LoVo (cell line): Measurements from ENCODE around the gene CCL27.

ENCODE experiments used
- DNase-seq: peaks from one replicate; pipeline ENCODE4 v3.0.0-alpha.2; 2016; ENCODE audit warnings: low spot score

CCL27 gene

DNA sequence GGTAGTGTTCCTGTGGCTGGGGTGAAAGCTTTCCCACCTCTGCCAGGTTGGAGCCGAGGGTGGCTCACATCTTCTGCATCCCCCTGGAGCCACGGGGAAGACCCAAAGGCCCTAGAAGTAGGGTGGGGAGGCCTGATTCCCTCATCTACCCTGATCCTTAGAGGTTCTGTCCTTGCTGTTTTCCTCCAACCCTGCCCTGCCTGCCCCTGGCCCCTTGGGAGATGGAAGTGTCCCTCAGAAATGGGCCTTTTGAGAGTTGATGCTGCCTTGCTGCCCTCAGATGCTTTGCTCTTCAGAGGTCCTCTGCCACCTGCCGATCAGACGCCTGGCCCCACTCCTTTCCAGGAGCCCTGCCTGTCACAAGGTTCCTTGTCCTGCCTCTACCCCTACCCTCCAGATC is 22.4 kb upstream of the CCL27 start:
- no peak for DNase-seq

DNA sequence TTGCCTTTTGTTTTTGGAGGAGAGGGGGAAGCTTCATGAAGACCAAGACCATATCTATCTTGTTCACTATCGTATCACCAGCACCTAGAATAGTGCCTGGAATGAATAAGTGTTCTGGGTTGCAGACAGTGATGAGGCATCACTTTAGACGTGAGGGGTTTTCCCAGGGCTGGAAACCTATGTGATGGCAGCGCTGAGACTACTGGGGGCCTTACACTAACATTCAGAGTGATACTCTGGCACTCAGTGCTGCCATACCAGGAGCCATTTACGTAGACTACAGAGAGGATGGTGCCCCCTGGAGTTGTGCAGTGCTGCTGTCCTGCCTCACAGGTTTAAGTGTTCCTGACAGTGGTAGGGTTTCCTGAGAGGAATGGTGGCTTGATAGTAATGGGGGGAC is 21.7 kb upstream of the CCL27 start:
- no peak for DNase-seq

DNA sequence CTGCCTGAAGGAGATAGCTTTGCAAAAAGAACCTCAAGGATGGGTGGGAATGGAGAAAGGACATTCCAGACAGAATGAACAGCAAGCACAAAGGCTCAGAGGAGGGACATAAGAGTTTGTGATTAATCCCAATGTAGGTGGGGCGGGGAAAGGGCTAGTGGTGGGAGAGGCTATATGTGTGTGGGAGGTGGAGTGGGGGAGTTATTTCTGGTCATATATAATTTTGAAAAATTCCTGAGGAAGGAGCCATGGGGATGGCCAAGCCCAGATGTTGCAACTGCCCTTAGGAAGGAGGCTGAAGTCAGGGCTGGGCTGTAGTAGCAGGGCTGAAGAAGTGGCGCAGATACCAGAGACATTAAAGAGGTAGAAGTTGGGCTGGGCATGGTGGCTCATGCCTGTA is 13.4 kb upstream of the CCL27 start:
- no peak for DNase-seq

DNA sequence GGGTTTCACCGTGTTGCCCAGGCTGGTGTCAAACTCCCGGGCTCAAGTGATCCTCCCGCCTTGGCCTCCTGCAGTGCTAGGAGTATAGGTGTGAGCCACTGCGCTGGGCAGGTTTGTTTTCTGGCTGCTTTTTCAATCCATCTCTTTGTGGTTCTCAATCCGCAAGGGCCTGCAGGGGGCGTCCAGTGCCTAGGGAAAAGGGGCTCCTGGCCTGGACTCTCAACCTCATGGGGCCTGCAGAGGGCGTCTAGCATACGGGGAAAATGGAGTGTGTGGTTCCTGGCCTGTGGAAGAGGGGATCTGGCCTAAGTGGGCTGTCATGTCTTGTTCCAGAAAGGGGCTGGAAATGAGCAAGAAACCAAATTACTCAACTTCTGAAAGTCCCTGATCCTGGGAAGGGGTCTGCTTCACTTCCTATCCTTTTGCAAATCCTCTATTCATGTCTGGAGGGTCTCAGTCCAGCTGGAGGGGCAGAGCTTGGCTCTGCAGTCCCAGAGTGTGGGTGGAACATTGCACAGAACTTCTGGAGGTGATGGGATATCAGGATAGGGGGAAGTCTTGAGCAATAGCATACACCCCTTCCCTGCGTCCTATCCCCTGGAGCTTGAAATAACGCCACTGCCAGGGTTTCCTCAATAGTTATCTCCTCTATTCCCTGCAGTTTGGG is 12.7 kb upstream of the CCL27 start:
- peak; percentile 67 for DNase-seq

DNA sequence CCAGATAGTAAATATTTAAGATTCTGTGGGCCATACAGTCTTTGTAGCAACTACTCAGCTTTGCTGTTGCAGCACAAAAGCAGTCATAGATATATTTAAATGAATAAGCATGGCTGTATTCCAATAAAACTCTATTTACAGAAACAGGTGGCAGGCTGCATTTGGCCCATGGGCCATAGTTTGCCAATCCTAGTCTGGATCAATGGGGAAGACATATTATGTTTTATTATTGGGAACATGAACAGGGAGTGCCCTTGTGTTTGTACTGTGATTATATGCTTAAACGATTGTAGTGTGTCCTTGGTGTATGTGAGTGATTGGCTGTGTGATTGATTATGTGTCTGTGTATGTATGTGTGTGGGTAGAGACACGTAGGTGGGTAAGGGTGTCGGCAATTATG is 12.0 kb upstream of the CCL27 start:
- DNase-seq, result no peak

DNA sequence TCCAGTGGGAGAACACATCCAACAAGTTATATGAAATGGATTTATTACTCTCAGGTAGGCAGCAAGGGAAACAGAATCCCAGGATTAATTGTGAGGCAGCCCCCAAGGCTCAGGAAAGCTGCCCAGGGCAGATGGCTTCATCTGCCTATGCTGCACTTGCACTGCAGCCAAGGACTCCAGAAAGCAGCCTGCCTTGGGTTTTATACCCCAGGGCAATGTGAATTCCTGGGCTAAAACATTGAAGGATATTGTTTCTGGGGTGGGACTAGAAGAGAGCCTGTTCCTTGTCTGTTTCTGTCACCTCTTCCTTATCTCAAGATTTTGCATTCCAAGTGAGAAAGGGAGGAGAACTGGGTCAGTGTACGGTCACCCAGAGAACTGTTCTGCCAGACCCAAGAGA is 8.8 kb upstream of the CCL27 start:
- no peak for DNase-seq

DNA sequence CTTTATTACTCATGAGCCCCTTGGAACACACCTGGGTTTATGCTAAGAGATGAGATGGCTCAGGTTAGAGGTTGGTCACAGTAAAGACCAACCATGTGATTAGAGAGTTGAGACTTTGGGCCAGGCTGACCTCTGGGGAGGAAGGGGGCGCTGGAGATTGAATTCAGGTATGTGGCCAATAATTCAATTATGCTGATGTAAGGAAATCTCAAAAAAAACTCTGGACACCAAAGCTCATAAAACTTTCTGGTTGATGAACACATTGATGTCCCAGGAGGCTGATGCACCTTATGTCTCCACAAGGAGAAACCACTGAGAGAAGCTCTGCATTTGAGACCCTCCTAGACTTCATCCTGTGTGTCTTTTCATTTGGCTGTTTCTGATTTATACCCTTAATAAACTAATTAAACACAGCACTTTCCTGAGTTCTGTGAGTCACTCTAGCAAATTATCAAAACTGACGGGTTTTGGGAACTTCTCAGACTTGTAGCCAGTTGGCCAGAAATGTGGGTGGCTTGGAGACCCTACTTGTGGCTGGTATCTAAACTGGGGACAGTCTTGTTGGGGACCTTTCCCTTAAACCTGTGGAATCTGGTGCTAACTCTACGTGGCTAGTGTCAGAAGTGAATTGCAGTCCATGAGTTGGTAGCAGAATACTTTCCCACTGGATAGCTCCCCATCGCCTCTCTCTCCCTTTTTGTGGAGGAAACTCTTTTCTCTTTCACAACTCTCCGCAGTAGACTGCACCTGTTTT is 7.5 kb upstream of the CCL27 start:
- DNase-seq, result no peak

DNA sequence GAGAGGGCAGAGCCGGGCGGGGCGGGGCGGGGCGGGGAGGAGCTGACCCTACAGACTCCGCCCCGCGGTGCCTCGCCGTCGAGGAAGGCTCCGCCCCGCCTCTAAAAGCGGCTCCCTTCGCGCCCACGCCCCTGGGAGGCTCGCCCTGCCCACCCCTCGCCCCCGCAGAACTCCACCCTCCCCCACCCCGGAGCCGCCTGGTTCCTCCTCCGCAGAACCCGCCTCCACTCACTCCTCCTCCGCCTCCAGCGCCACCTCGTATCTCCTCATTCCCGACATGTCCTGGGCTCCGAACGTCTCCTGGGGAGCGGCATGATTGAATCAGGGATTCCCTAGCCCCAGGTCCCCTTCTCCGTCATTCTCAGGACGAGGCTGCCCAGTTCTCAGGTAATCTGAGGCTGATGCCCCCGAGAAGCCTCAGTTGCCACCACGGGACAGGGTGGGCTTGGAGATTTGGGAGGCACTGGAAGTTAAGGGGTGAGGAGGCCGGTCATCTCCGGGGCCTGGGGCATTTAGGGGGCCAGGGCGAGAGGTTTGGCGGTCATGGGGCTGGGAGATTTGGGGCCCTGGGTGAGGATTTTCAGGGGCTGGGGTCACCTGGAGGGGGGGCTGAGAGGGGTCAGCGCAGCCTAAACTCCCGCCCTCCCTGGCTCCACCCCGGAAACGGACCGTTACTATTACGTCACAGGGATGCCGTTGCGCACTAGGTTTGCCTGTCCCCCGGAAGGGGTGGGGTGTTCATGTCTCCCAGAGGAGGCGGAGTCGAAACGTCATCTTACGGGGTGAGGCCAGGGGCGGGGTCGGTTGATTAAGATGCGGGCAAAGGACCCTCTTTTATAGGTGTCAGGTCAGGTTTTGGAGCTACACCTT is 3.2 kb upstream of the CCL27 start:
- DNase-seq, result peak; percentile 89

DNA sequence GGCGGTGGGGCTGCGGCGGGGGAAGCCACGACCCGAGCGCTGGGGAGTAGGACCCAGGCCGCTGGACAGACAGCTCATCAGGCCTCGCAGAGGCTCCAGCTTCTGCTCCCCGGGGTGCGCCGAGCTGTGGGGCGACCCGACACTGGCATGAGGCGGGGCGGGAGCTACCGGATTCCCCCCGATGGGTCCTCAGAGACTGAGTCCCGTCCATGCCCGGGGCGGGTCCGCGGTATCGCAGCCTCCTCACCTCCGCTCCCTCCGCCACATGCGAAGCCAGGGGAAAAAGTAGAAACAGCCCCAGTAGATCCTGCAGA is 2.6 kb upstream of the CCL27 start:
- no peak for DNase-seq

DNA sequence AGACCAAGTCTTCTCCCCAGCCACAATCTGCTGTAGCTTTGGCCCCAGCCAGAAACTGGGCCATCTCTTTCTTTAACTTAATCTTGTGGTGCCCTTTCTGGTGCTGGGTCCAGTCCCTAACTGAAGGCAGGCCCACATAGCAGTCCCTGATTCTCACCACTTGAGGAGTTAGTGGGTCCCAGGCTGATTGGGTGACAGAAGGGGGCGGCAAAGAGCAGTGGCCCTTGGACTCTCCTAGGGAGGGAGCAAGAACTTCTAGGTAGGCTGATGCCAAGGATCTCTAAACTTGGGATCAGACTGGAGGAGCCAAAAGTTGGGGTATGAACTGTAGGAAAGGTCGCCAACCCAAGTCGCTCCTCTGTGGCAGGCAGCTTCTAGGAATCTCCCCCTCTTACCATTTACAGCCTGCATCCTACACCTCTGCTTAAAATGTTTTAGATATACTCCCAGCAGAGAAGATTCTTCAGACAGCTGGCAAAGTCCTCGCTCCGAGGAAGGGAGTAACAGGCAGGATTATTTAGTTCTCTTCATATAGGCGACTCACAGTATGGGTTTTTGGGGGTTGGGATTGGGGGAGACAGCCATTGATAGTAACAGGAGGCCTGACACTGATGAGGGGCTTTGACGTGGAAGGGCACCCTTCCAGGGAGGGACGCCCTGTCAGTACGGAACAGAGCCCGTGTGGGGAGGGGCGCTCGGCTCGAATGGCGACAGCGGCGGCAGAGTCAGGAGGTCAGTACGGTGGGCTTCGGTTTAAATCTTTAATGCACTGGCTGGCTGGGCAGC is 2.0 kb upstream of the CCL27 start:
- DNase-seq, result peak; percentile 60

DNA sequence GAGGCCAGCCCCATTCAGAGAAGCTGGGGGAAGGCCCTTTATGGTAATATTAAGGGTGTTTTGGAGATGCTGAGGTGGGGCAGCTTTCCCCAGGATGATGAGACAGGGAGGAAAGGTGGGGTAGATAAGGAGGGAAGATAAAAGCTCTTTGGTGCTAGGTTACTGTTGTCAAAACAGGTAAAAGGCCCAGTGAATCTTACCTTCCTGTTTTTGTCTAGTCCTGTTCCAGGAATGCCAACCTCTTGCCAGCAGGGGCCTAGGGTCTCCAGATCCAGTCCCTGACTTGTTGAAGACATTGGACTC is 797 bp upstream of the CCL27 start:
- no peak for DNase-seq

DNA sequence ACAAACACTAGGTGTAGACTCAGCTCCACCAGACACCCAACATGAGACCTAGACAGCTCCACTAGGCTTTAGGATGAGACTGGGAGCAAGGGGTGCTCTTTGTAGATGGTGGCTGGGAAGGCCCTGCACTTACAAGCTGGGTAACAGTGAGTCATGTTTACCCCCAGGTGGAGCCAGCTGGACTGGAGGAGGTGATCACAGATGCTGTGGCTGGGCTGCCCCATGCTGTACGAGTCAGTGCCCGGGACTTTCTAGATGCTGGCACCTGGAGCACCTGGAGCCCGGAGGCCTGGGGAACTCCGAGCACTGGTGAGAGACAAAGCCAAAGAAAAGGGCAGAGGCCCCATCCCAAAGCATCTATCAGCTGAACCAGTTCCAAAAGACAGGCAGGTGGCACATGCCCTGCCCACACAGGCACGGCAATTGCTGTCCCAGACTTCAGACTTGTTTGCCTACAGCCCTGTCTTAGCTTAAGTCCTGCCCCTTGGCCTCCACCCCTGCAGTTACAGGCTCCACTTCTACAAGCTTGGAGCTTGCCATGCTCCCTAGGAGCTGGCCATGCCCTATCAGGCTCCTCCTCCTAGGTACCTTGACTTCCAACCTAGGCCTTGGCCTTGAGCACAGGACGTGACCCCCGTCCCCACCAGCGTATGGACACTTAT is 2.7 kb downstream of the CCL27 start:
- DNase-seq, result no peak

DNA sequence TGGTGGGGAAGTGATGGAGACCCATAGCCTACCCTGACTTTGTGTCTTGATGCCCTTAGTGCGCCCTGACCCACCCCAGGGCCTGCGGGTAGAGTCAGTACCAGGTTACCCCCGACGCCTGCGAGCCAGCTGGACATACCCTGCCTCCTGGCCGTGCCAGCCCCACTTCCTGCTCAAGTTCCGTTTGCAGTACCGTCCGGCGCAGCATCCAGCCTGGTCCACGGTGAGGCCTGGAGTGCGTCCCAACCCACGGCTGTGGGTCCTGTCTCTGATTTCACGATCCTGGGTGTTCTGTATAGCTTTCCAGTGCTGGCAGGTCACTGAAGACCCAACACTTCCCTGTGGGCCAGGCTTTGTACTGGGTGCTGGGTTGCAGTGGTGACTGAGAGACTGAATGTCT is 4.0 kb downstream of the CCL27 start:
- DNase-seq, result no peak

DNA sequence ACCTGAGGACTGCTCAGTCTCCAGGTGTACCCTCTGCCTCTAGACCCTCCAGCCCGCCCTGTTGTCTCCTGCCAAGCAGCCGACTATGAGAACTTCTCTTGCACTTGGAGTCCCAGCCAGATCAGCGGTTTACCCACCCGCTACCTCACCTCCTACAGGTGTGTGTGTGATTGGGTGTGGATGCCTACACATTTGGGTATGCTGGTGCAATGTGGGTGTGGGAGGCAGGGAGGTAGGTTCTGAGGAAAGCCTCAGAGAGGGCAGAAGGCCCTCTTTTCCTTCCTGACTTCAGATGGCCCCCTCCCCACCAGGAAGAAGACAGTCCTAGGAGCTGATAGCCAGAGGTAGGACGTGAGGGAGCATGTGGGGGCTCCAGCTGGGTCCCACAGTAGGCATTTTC is 5.5 kb downstream of the CCL27 start:
- DNase-seq, result no peak

DNA sequence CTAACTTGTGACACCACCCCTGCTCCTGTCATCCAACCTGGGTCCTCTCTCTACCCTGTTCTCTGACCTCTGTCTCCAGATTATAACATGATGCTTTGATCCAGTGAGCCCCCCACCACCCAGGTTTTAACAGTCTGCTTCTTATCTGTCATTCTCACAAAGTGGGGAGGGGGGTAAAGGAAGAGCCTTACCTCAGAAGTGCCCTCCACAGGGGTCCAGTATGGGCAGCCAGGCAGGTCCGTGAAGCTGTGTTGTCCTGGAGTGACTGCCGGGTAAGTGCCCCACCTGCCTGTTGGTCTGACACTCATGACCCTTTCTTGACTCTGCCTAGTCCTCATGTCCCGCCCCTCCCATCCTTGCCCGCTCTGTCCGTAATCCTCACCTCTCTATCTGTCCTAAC is 7.1 kb downstream of the CCL27 start:
- DNase-seq, result no peak

DNA sequence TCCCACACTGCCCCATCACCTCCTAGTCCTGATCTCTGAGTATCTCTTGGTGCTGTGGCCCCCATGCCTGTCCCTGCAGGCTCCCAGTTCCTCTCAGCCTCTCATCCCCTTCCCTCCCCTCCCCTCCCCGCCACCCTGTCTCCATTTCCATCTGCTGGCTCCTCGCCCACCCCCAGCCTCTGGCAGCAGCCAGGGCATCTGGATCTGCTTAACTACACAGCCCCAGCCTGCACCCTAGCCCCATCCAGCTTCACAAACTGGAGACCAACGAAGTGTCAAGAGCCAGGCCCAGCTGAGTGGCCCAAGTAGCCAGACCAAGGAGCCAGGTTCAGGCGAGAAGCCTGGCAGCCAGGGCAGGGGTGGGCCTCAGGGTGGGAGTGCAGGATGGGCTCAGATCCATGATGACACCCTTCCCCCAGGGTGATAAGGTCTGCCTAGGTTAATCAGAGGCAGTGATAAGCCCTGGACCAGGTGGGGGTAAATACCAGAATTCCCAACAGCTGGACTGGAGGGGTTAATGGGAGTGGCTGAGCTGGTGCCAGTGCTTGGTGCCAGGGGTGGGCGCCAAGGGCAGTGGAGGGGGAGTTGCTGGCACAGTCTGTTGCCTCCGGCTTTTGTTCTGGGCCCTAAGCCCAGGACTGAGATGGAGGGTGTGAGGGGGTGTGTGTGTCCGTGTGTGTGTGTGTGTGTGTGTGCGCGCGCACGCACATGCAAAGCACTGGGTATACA is 8.0 kb downstream of the CCL27 start:
- no peak for DNase-seq

DNA sequence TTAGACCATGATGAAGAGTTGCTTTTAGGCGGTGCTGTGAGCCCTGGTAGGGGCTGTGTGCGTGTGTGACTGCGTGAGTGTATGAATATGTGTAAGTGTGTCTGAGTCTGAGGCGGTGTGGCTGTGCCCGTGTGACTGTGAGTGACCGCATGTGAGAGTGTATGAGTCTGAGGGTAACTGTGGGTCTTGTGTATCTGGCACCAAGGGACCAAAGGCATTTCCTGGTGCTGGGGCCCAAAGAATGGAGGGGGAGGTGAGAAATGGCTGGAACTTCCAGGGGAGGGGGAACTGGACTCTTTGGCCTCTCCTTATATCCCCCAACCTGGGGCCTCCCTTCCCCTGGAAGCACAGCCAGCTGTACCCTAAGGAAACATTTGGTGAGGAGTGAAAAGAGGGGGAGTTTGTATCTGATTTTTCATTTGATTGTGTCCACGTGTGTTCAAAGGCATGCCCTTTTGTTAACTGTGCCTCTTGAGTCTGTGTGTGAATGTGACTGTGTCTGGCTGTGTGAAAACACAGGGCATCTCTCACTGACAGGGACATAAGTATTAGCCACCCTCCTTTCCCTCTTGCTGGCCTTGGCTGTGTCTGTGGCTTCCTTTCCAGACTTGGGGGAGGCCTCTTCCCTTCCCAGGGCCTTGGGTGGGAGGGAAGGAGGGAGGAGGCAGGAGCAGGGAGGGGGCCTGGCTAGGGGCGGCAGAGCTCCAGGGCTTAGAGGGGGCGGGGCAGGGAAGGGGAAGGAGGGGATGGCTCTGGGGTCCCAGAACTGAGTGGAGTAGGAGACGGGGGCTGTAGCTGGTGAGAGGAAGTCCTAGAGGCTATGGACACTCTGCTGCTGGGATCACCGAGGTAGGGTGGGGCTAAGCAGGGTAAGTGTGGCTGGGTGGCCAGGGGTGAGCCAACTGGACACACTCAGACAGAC is 9.0 kb downstream of the CCL27 start:
- no peak for DNase-seq

DNA sequence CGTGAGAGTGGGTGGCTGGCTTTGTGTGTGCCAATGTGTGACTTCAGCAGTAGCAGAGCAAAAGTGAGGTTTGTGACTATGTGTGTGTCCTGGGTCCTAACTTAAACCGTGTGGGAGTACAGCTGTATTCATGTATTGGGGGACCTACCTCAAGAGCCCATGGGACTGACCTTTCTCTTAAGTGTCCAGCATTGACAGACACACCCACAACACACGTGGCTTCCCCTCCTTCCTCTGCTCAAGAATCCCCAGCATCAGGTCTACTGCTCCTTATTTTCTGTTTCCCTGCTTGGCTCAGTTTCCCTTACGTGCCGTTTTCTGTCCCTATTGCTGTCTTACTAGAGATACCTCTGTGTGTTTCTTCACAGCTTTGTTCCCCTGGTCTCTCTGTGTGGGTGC is 9.9 kb downstream of the CCL27 start:
- no peak for DNase-seq

DNA sequence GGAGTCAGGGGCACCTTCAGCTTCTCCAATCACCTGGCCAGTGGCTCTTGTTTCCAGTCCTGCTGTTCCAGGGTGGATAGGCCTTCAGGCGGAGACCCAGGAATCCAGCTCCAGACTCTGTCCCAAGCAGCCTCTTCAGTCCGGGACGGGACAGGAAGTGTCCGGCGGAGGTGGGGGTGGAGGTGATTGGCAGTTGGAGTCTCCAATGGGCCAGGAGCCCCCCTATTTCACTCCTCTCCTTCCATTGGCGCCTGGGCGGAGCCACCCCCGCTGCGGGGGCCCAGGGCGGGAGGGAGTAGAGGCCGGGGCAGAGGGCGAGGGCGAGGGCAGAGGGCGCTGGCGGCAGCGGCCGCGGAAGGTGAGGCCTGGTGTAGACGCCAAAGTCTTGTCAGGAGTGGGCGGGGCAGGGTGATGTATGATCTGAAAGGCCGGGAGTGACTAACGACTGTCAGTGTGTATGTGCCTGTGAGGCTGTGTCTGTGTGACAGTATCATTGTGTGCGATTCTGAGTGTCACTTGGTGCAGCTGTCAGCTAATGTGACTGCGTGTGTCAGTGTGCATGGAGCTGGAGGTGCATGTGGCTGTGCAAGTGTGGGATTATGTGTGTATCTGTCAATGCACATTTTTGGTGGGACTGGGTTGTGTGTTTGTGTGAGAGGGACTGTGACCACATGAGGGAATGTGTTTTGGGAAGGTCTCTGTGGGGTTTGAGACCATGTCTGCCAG is 10.4 kb downstream of the CCL27 start, which contains the start of gene IL11RA:
Gene IL11RA (plus strand): TSS at position 310 of the 726 bp plus-strand sequence. CDS start 3,033 bp downstream, outside the sequence.
- peak; percentile 71 for DNase-seq
